GM21367 (cell line): ENCODE measurements around the gene DPYD.
A peak's percentile ranks its signal among the peaks of the same experiment; 100 is the strongest.

Experiments
- ATAC-seq: cut with Tn5 transposase; IDR thresholded peaks from one replicate; pipeline ENCODE4 v1.9.1; 2021; ENCODE audit not compliant: unreplicated experiment

Gene DPYD

GRCh38 chr1:97792655-97793054, 128.2 kb downstream of the DPYD start:
- ATAC-seq, result no peak

GRCh38 chr1:97791251-97791650, 129.6 kb downstream of the DPYD start:
- peak; percentile 90 for ATAC-seq

GRCh38 chr1:97787231-97787630, 133.6 kb downstream of the DPYD start:
- no peak for ATAC-seq

GRCh38 chr1:97784661-97785060, 136.2 kb downstream of the DPYD start:
- no peak for ATAC-seq

- ATAC-seq, result no peak
Observed at GRCh38 chr1:97783751-97784150, 137.1 kb downstream of the DPYD start.

GRCh38 chr1:97781762-97782337, 139.0 kb downstream of the DPYD start:
- no peak for ATAC-seq

GRCh38 chr1:97780884-97781283, 139.9 kb downstream of the DPYD start:
- ATAC-seq, result no peak

GRCh38 chr1:97778718-97779117, 142.1 kb downstream of the DPYD start:
- ATAC-seq, result no peak

- no peak for ATAC-seq
Observed at GRCh38 chr1:97770376-97770775, 150.5 kb downstream of the DPYD start.

GRCh38 chr1:97767381-97767780, 153.5 kb downstream of the DPYD start:
- ATAC-seq, result no peak

- no peak for ATAC-seq
Observed at GRCh38 chr1:97764991-97765390, 155.8 kb downstream of the DPYD start.

GRCh38 chr1:97761637-97762036, 159.2 kb downstream of the DPYD start:
- ATAC-seq, result no peak

- no peak for ATAC-seq
Observed at GRCh38 chr1:97759078-97759477, 161.8 kb downstream of the DPYD start.

- ATAC-seq, result no peak
Observed at GRCh38 chr1:97758541-97759057, 162.2 kb downstream of the DPYD start.

GRCh38 chr1:97745912-97746311, 174.9 kb downstream of the DPYD start:
- ATAC-seq, result no peak

- no peak for ATAC-seq
Observed at GRCh38 chr1:97744977-97745376, 175.9 kb downstream of the DPYD start.

GRCh38 chr1:97743129-97743528, 177.7 kb downstream of the DPYD start:
- ATAC-seq, result no peak

- ATAC-seq, result no peak
Observed at GRCh38 chr1:97740891-97741290, 179.9 kb downstream of the DPYD start.

GRCh38 chr1:97739596-97740103, 181.2 kb downstream of the DPYD start:
- no peak for ATAC-seq

GRCh38 chr1:97738270-97738669, 182.6 kb downstream of the DPYD start:
- ATAC-seq, result no peak

- ATAC-seq, result no peak
Observed at GRCh38 chr1:97730271-97730670, 190.6 kb downstream of the DPYD start.

- ATAC-seq, result no peak
Observed at GRCh38 chr1:97728436-97728835, 192.4 kb downstream of the DPYD start.

- ATAC-seq, result no peak
Observed at GRCh38 chr1:97727029-97727428, 193.8 kb downstream of the DPYD start.
